Measurements from ENCODE around the gene PAXIP1. TPM values are rescaled to one million over a fixed set of nuclear protein-coding genes. Genes with fewer than 3 reads are reported as not detected.
A peak's percentile ranks its signal among the peaks of the same experiment; 100 is the strongest.

Gene PAXIP1
- total and polyA plus RNA-seq, 10 of the 15 experiments (the other 5 are each of a cell fraction or from before 2014, with no cell fraction given), result 7.3 to 27.2 (median 18.1) TPM

- TF ChIP-seq CTCF (IDR thresholded peaks at IDR 0.05 in 2 of 3, conservative IDR thresholded peaks at IDR 0.05 in 1 of 3; ENCODE audit: control insufficient read depth in 2 of 3, extremely low read depth in 1 of 3, insufficient read depth in 1 of 3, low read depth in 3 of 3, low read length in 3 of 3) (no peak), YY1 (IDR thresholded peaks at IDR 0.05; ENCODE audit: low read depth, low read length) (peak; percentile 31; the same call in 1 of the 2 replicates), BACH1 (IDR thresholded peaks at IDR 0.05; ENCODE audit: borderline replicate concordance) (no peak), GABPA (IDR thresholded peaks at IDR 0.05; ENCODE audit: low read depth) (no peak), TAF1 (IDR thresholded peaks at IDR 0.05; ENCODE audit: borderline replicate concordance, low read depth, low read length) (no peak), CUX1 (IDR thresholded peaks at IDR 0.05; ENCODE audit: insufficient replicate concordance, low read depth, low read length) (no peak), SMC3 (IDR thresholded peaks at IDR 0.05; ENCODE audit: borderline replicate concordance, low read length) (no peak), EGR1 (IDR thresholded peaks at IDR 0.05; ENCODE audit: borderline replicate concordance in 1 of 2, low read depth in 2 of 2, low read length in 2 of 2) (peak in 1 of 2 experiments; percentile 56; a peak in 1 of 3 replicates), RB1 (IDR thresholded peaks at IDR 0.05; ENCODE audit: borderline replicate concordance) (no peak), SUZ12 (IDR thresholded peaks at IDR 0.05; ENCODE audit: unreplicated experiment) (no peak), PBX3 (IDR thresholded peaks at IDR 0.05; ENCODE audit: insufficient replicate concordance, low read depth, low read length) (no peak), MLLT1 (IDR thresholded peaks at IDR 0.05) (no peak), REST (IDR thresholded peaks at IDR 0.05; ENCODE audit: low read depth, low read length) (no peak), PAX8 (IDR thresholded peaks at IDR 0.05) (no peak), CEBPB (IDR thresholded peaks at IDR 0.05; ENCODE audit: borderline replicate concordance in 1 of 2, low read depth in 2 of 2, low read length in 2 of 2) (no peak)
These were observed 373 bp downstream of the PAXIP1 start (continued) for GRCh38 chr7:155002411-155003091.

All from GM12878 (cell line).